NCI-H774 (cell line): Measurements from ENCODE around the gene FRG1.
"Not testable (repeated sequence)": the region's sequence is repeated elsewhere in the genome, so short reads cannot be mapped to it uniquely, and the experiment has no call there.

Experiments used
- DNase-seq: peaks from one replicate; lab custom pipeline; 2025; lab: John Stamatoyannopoulos, UW

The FRG1 gene

DNA sequence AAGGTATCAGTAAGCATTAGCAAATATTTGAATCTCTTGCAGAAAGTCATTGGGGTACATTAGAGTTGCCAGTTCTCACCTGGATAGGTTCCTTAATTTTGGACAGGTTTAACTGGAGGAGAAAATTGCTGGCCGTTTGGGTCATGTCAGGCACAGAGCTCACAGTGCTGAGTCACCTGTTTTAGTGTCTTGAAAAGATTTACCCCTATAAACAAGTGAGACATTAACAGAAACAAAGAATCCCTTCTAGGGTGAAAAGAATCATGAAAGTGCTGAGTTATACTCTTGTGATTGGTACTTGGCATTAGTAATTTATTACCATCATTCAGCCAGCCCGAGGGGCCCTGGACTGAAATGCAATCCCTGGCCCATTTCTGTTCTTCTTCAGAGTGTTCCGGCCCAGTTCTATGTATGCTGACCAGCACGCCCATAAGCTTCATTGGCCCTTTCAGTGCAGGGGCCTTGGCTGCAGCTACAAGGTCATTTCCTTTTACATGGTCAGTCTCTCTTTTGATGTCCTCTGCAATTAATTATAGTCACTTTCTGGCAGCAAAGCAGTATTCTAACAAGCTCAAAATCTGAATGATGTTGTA lies 45.1 kb downstream of the FRG1 start:
- DNase-seq = not testable (repeated sequence)

GRCh38 chr4:189988877-189989431 lies 48.3 kb downstream of the FRG1 start:
- no peak for DNase-seq

- not testable (repeated sequence) for DNase-seq
Observed at GRCh38 chr4:189989941-189990340, 49.3 kb downstream of the FRG1 start.
